Measurements from ENCODE around the gene FLYWCH1. TPM values are rescaled to one million over a fixed set of nuclear protein-coding genes. Genes with fewer than 3 reads are reported as not detected.
"Not testable (repeated sequence)": the region's sequence is repeated elsewhere in the genome, so short reads cannot be mapped to it uniquely, and the experiment has no call there.

Gene FLYWCH1
- total RNA-seq, 2 donors from 2014 or later, result 31.0 to 37.7 TPM

DNA sequence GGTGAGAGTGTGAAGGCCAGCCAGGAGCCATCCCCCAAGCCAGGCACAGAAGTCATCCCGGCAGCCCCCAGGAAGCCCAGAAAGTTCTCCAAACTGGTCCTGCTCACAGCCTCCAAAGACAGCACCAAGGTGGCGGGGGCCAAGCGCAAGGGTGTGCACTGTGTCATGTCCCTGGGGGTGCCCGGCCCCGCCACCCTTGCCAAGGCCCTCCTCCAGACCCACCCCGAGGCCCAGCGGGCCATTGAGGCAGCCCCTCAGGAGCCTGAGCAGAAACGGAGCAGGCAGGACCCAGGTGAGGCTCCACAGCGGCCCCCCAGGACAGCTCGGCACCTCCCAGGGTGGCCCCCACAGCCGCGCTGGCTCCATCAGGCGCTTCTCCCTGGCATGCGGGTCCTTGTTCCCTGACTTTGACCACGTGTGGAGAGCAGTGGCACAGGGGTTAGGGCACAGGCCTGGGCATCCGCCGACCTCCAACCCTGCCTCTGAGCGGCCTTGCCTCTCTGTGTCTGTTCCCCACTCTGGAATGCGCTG is 15.2 kb upstream of the FLYWCH1 start:
- no peak for DNase-seq (ENCODE audit: low spot score)

DNA sequence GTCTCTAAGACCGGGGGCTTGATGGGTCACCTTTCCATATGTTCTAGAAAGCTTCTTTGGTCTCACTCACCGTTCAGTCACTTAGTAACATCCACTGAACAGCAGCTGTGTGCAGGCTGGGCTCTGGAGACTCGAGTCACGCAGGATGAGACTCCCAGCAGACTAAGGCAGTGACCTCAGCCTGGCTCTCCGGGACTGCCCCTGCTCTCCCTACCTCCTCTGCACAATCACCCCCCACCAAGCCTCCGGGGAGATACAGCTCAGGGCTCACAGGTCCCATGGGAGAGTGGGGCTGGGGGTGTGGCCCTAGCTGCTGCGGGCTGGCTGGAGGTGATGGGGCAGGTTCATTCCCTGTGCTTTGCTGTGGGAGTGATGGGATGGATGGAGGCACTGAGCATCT is 14.6 kb upstream of the FLYWCH1 start:
- no peak for DNase-seq (ENCODE audit: low spot score)

More for the DNA sequence above, 15.2 kb upstream of the FLYWCH1 start:
- intact Hi-C loops (cut with DNase I), result no loop called here

DNA sequence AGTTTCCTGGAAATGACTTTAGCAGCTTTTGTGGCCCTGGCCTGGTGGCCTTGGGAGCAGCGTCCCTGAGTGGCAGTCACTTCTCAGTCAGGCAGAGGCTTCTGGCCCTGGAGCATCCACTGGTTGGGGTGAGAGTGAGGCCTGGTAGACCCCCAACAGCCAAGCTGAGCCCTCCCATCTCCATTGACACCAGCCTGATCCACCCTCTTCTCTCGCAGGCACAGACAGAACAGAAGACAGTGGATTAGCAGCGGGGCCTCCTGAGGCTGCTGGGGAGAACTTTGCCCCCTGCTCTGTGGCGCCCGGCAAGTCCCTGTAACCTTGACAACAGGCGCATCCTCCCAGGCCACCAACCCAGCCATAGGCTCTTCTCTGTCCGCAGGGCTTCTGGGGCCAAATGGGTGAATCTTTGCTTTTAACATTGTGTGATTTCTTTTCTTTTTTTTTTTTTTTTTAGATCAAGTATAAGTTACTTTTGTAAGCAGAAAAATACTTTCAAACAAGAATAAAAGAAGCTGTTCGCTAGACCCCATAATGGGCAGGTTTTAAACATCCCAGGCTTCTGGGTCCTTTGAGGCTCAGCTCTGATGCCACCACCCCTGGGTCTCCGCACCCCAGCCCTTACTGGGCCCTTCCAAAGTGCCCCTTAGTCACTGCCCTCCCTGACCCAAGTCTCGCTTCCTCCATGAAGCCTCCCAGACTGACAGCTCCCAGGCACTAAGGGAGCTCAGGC is 12.7 kb upstream of the FLYWCH1 start:
- intact Hi-C loops (cut with DNase I), result no loop called here
- no peak for DNase-seq (ENCODE audit: low spot score)

More for the DNA sequence above, 14.6 kb upstream of the FLYWCH1 start:
- intact Hi-C loops (cut with DNase I), result no loop called here

DNA sequence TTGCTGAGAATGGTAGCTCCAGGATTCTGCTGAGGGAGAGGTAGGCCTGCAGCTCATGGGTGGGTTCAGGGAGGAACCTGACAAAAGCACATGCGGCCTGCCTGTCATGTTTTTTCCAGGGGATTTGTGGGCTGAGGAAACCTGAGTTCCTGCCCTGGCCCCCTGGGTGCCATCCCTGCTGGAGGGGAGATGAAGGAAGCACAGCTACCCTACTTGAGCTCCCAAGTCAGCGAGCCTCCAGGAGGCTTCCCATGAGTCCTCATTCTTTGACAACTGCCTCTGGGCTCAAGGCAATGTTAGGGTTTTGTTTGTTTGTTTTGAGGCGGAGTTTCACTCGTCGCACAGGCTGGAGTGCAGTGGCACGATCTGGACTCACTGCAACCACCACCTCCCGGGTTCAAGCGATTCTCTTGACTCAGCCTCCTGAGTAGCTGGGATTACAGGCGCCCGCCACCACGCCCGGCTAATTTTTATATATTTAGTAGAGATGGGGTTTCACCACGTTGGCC is 12.1 kb upstream of the FLYWCH1 start:
- intact Hi-C loops (cut with DNase I), result no loop called here
- no peak for DNase-seq (ENCODE audit: low spot score)

DNA sequence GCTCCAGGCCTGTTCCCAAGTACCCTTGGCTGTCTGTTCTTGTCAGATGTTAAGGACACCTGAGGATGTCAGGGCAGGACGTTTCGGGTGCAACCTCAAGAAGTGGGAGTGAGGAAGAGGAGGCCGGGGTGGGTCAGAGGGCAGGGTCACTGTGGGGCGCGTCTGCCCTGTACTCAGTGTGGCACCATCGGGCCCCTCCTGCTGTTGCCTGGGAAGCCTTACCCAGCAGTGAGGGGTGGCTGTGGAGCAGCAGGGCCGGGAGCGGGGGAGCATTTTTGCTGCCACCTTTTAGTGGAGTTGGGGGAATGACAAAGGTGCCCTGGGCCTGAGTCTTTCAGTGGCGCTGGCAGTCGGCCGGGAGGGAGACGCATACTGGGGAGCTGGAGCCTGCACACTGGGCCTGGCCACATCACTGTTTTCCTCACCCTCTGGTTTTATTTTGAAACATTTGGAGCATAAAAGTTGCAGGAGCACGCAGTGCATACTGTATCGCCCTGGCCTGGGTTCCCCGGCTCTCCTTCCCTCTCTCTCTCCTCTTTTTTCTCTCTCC is 11.1 kb upstream of the FLYWCH1 start:
- DNase-seq (ENCODE audit: low spot score), result no peak

DNA sequence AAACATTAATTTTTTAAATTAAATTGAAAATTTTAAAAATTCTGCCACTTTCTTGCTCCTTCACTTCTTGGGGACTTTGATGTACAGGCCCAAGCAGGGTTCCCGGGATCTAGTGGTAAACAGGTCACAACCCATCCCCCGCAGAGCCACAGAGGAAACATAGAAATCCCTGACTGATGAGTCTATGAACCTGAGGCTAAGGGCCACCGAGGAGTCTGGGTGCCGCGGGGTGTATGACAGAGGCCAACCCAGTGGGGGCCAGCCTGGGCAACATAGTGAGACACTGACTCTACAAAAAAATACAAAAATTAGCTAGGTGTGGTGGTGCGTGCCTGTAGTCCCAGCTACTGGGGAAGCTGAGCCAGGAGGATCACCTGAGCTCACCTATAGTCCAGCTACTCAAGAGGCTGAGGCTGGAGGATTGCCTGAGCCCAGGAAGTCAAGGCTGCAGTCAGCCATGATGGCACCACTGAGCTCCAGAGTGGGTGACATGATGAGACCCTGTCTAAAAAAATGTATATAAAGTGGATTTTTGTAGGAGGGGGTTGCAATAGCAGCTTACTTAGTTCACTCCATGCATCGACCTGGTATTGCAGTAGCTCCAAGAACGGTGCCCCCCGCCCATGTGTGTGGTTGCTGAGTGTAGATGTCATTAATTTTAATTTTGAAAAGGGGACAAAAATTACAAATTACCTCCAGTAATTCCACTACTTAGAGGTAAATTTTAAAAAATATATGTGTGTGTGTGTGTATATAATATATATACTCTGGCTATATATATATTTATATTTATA is 9.2 kb upstream of the FLYWCH1 start:
- no peak for DNase-seq (ENCODE audit: low spot score)
- intact Hi-C loops (cut with DNase I), result no loop called here

More for the DNA sequence above, 11.1 kb upstream of the FLYWCH1 start:
- intact Hi-C loops (cut with DNase I), result no loop called here

DNA sequence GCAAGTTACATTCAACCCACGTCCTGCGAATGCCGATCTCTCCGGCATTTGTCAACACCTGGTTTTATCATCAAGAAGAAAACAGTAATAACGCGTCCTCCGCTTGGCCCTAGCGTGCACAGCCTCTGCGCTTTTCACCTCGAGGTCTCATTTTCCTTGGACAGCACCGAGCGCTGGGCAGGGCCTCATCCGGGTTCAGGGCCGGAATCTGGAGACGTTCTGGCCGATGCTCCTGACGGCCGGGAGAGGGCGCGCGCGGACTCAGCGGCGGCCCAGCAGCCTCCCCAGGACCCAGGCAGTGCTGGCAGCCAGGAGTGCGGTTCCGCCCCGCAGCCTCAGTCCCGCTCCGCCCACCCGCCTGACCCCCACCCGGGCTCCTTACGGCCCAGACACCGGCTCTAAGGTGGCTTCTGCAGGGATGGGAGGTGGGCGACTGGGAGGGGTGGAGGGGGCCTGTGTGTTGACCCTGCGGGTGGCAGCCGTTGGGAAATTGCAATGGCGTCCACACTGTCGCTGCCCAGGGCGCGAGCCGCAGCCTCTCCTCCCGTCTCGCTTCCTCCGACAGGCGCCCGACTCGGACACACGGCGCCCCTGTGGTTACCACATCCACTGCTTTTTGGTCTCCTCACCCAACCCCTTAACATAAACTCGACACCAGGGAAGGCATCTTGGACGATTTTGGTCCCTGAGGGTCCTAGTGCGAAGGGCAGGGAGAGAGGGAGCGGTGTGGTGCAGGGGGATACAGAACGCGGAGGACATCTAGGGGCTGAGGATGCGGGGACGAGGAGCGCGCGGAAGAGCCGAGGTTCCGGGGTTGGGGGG is 7.4 kb upstream of the FLYWCH1 start:
- intact Hi-C loops (cut with DNase I), result no loop called here
- DNase-seq (ENCODE audit: low spot score), result peak; percentile 95

DNA sequence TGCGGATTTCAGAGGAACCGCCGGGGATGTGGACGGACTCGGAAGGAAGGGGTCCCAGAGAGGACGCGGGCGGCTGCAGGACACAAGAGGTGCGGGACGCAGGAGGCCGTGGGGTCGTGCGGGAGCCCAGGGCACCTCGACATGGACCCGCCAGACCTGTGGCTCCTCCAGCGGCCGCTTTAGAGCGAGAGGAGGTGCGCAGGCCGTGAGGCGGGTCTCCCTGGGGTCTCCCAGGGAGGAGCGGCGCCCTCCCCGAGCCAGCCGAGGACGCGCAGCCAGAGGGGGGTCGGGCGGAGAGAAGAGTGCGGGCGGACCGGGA is 6.8 kb upstream of the FLYWCH1 start:
- intact Hi-C loops (cut with DNase I), result no loop called here
- peak; percentile 87 for DNase-seq (ENCODE audit: low spot score)

DNA sequence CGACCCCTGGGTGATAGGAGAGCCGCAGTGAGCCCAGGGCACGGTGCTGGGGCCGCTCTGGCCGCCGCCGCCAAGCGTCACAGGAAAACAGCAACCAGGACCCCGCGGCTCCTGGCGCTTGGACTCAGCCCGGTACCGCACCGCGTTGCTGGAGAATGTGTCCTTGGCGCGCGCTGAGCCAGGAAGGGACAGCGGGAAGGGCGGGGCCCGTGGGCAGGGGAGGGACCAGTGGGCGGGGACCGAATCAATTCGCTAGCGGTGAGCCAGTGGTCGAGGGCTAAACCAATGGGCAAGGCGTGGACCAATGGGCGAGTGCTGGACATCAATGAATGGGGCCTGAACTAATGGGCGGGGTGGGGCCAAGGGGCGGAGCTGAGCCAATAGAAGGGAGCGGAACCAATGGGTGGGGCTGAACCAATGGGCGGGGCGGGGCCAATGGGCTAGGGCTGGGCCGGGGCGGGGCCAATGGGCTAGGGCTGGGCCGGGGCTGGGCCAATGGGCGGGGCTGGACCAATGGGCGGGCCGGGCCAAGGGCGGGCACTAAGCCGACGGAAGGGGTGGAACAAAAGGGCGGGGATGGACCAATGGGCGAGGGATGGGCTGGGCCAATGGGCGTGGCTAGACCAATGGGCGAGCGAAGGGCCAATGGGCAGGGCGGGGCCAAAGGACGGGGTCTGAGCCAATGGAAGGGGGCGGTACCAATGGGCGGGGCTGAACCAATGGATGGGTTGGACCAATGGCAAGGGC is 6.3 kb upstream of the FLYWCH1 start:
- intact Hi-C loops (cut with DNase I), result no loop called here
- peak; percentile 100 for DNase-seq (ENCODE audit: low spot score)

DNA sequence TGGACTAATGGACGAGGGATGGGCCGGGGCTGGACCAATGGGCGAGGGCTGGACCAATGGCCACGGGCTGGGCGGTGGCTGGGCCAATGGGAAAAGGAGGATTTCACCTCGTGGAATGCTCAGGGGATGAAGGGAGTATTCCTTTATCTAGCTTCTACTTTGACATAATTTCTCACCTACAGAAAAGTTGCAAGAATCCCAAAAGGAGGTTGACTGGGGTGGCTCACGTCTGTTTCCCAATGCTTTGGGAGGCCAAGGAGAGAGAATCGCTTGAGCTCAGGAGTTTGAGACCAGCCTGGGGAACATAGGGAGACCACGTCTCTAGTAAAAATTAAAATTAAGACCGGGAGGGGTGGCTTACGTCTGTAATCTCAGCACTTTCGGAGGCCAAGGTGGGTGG is 5.7 kb upstream of the FLYWCH1 start:
- no peak for DNase-seq (ENCODE audit: low spot score)
- intact Hi-C loops (cut with DNase I), result no loop called here

DNA sequence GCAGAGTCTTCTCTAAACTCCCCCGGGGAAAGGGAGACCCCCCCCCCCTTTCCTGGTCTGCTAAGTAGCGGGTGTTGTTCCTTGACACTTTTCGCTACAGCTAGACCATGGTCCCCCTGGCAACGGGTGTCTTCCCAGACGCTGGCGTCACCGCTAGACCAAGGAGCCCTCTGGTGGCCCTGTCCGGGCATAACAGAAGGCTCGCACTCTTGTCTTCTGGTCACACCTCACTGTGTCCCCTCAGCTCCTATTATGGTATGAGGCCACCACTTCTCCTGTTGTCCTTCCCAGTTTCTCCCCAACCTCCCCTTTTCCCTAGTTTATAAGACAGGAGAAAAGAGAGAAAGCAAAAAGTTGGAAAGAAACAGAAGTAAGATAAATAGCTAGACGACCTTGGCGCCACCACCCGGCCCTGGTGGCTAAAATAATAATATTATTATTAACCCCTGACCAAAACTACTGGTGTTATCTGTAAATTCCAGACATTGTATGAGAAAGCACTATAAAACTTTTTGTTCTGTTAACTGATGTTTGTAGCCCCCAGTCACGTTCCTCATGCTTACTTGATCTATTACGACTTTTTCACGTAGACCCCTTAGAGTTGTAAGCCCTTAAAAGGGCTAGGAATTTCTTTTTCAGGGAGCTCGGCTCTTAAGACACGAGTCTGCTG is 4.5 kb upstream of the FLYWCH1 start:
- intact Hi-C loops (cut with DNase I), result not testable (repeated sequence)

DNA sequence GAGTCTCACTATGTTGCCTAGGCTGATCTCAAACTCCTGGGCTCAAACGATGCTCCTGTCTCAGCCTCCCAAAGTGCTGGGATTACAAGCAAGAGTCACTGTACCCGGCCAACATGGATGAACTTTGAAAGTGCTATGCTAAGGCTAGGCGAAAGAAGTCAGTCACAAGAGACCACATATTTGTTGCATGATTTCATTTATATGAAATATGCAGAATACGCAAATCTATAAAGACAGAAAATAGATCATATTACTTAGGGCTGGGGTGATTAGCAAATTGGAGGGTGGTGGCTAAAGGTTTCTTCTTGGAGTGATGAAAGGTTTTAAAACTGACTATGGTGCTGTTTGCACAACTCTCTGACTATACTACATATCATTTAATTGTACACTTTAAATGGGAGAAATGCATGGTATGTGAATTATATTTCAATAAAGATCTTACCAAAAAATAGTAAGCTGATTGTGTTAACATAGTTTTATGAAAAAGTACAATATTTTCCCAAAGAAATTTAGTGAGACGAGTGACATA is 1.2 kb upstream of the FLYWCH1 start:
- no peak for DNase-seq (ENCODE audit: low spot score)
- intact Hi-C loops (cut with DNase I), result no loop called here

More for the DNA sequence above, 4.5 kb upstream of the FLYWCH1 start:
- DNase-seq (ENCODE audit: low spot score), result peak; percentile 82

DNA sequence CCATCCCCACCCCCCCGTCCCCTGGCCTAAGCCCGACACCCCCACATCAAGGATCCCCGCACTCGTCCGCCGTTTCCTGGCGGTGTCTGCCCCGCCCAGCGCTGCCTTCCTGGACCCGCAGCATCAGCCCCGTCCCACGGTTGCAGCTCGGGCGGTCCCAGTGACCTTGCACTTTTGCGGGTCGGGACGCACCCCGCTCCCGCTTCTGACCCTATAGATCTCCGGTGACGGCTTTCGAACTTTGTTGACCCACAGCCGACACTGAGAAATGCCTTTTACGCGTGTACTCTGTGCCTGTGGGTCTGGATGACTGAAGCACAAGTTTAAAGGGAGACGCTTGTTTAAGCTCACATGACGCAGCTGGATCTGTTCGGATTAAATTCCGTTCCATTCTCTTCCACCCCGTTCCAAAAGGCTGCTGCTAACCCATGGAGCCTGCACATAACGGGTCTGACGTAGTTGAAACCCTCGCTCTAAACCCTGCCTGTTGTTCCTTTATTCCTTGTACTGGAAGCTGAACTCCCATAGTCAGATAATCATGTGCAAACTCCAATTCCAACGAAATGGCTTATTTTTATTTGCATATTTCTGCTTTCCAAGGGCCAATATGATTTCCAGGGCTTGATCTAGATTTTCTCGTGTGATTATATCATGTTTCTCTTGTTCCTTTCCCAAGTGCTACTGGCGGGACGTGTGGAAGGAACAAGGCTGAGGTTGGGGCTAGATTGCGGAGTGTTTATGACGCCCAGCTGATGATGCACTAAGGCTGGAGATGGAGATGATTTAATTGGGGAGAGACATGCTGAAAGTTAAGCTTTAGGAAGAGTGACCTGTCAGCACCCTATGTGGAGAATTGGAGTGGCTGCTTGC is 834 bp downstream of the FLYWCH1 start:
- DNase-seq (ENCODE audit: low spot score), result peak; percentile 83
- intact Hi-C loops (cut with DNase I), result no loop called here

DNA sequence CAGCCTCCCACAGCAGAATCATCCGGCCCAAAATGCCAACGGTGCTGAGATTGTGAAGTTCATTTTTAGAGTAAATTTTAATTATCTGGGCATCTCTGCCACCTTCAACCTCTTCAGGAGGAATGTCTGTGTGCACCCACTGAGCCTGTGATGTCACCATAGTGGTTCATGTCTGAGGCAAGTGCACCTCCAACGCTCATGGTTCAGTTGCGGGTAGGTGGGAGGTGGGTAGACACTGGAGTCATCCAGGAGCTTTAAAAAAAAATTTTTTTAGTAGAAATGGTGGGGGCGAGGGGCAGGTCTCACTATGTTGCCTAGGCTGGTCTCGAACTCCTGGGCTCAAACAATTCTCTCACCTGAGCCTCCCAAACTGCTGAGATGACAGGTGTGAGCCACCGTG is 1.9 kb downstream of the FLYWCH1 start:
- intact Hi-C loops (cut with DNase I), result no loop called here
- no peak for DNase-seq (ENCODE audit: low spot score)

DNA sequence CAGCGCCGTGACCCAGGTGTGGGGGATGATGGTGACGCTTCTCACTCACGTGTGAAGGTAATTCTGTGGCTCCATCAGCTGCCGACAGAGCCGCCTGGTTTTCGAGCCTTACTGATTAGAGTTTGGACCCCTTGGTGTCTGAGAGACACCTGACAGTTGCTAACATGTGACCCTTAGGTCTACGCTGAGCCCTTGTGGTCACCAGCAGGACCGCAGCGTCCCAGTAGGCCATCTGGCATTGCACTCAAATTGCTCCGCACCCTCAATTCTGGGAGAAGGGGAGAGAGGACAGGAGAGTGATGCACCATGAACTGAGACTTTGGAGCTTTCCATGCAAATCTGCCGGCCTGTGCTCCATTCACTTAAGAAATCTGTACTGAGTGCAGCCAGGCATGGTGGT is 2.5 kb downstream of the FLYWCH1 start:
- DNase-seq (ENCODE audit: low spot score), result no peak
- intact Hi-C loops (cut with DNase I), result no loop called here

DNA sequence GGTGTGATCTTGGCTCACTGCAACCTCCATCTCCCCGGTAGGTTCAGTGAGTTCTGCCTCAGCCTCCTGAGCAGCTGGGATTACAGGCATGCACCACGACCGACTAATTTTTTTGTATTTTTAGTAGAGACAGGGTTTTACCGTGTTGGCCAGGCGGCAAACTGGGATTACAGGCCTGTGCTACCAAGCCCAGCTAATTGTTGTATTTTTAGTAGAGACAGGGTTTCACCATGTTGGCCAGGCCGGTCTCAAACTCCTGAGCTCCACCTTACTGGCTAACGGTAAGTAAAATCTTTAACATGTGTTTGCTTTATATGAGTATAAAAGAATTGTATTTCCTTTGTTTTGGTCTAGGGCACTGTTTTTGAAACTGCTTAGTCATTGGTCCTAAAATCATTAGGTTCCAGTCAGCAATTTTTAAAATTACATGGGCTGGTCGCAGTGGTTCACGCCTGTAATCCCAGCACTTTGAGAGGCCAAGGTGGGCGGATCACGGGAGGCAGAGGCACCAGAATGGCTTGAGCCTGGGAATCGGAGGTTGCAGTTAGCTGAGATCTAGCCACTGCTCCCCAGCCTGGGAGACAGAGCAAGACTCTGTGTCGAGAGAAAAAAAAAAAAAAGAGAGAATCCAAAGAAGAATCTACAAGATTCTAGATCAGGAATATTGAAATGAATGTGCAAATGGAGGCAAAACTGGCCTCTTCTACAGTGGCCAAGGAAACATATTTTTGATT is 3.6 kb downstream of the FLYWCH1 start:
- DNase-seq (ENCODE audit: low spot score), result no peak
- intact Hi-C loops (cut with DNase I), result loop anchor here in 1 of 2 donors (1.0 kb wide), 1 partner anchor 46 kb away; no protein-coding TSS in a partner anchor
